Left lung (tissue), 10 donors: ENCODE measurements around the gene FXYD3. TPM values are rescaled to one million over a fixed set of nuclear protein-coding genes. Genes with fewer than 3 reads are reported as not detected.

Experiments
- ATAC-seq: fragments of 200-7000 bp; cut with Tn5 transposase; one replicate; pipeline ENCODE4 v1.9.1; 2020; ENCODE audit warnings: moderate library complexity
- DNase-seq, 4 donors: peaks; one replicate each; pipeline ENCODE4 v3.0.0-alpha.2; 2013 to 2020
- H3K27ac ChIP-seq, 2 donors: fragments of 200-600 bp; sonication (generic) in 1 of 2; one replicate each; pipeline versions ENCODE4 v1.5.0 to v1.8.0; 2020 to 2021
- H3K27me3 ChIP-seq, 2 donors: fragments of 200-600 bp; sonication (generic) in 1 of 2; one replicate each; pipeline versions ENCODE4 v1.5.0 to v1.8.0; 2020 to 2021
- H3K36me3 ChIP-seq, 2 donors: fragments of 200-600 bp; sonication (generic) in 1 of 2; one replicate each; pipeline versions ENCODE4 v1.5.0 to v1.8.0; 2020 to 2021
- H3K4me1 ChIP-seq, 2 donors: fragments of 200-600 bp; one replicate each; pipeline ENCODE4 v1.8.0; 2021
- H3K4me3 ChIP-seq, 2 donors: fragments of 200-600 bp; sonication (generic) in 1 of 2; one replicate each; pipeline versions ENCODE4 v1.5.0 to v1.8.0; 2020 to 2021; ENCODE audit warnings: mild to moderate bottlenecking in 1 of 2
- H3K9me3 ChIP-seq, 2 donors: fragments of 200-600 bp; sonication (generic) in 1 of 2; one replicate each; pipeline versions ENCODE4 v1.5.0 to v1.8.0; 2020 to 2021
- intact Hi-C, 2 donors: fragments of 100-400 bp; cut with DNase I; formaldehyde crosslinking; loops; one replicate each; pipeline versions ENCODE4 v1.11.2 to v1.14.2; 2022
- polyA plus RNA-seq, 6 donors: library from polyadenylated mRNA; unstranded; fragments of 120-200 nt; gene quantifications; one replicate each; pipeline ENCODE4 v1.2.1, GENCODE V29; 2013; ENCODE audit not compliant: insufficient read length in 6 of 6
- total RNA-seq, 2 donors: library from RNA; stranded (reverse); fragmentation: NEBNext Ultra II Directional; extraction: Animal tissue kit (Norgen Biotek cat#: 25700); gene quantifications; one replicate each; pipeline ENCODE4 v1.2.1, GENCODE V29; 2021
- TF ChIP-seq, protein P1 (sequence below), 2 donors: fragments of 200-600 bp; sonication (generic) in 1 of 2; IDR thresholded peaks; one replicate each; pipeline versions ENCODE4 v1.5.0 to v1.8.0; 2021; ENCODE audit warnings: antibody characterized with exemption in 2 of 2
- donor health status: DM: no; HTN: yes; CAD: no.
- donor health status: DM: no; HTN: no; CAD: no.

Gene FXYD3
- total and polyA plus RNA-seq, 8 donors: 17.5 to 207 (median 27.1) TPM

DNA sequence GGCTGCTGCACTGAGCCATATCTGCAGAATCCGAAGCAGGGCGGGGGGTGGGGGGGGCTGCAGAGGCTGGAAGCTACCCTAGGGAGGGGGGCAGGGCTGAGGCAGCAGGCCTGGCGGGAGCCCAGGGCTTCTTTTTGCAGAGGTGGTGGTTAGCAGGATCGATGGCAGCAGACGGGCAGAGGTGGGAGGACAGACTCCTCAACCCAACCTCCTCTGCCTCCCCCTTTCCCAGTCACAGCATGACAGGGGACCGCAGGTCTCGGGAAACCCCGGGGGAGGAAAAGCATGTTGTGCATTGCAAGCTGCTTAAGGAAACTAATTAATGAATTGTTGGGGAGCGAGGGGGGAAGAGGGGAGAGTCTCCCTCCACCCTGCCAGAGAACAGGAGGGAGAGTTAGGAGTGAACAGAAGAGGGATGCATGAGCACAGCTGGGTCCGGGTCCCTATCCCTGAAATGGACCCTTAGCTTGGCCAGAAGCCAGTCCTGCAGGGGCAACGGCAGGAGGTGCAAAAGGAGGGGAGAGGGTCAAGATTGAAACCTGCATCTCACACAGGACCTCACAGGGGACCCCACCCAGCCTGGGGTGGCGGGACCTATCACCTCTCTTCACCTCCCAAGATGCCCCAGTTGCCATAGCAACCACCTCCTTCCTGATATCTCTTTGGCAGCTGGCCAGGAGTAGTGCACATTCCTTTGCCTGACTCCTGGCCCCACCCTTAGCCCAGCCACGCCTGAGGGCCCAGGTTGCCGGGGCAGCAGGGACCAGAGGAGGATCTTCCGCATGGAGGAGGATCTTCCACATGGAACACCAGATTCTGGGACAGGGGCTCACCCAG lies 29.2 kb downstream of the FXYD3 start:
- intact Hi-C loops: no loop called here
- TF ChIP-seq, protein P1, sequence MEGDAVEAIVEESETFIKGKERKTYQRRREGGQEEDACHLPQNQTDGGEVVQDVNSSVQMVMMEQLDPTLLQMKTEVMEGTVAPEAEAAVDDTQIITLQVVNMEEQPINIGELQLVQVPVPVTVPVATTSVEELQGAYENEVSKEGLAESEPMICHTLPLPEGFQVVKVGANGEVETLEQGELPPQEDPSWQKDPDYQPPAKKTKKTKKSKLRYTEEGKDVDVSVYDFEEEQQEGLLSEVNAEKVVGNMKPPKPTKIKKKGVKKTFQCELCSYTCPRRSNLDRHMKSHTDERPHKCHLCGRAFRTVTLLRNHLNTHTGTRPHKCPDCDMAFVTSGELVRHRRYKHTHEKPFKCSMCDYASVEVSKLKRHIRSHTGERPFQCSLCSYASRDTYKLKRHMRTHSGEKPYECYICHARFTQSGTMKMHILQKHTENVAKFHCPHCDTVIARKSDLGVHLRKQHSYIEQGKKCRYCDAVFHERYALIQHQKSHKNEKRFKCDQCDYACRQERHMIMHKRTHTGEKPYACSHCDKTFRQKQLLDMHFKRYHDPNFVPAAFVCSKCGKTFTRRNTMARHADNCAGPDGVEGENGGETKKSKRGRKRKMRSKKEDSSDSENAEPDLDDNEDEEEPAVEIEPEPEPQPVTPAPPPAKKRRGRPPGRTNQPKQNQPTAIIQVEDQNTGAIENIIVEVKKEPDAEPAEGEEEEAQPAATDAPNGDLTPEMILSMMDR (IDR thresholded peaks at IDR 0.05): no peak
- Histone ChIP-seq H3K4me1 (peaks cover 13 to 29% of the 10 kb centered on the region in 2 donors), H3K27me3 (peaks cover 0 to 52% of the 10 kb centered on the region in 2 donors), H3K27ac (no peak overlapping the region), H3K9me3 (no peaks in the 10 kb centered on the region), H3K4me3 (no peak overlapping the region), H3K36me3 (no peaks in the 10 kb centered on the region)
- no peak for DNase-seq
- ATAC-seq: no peak

DNA sequence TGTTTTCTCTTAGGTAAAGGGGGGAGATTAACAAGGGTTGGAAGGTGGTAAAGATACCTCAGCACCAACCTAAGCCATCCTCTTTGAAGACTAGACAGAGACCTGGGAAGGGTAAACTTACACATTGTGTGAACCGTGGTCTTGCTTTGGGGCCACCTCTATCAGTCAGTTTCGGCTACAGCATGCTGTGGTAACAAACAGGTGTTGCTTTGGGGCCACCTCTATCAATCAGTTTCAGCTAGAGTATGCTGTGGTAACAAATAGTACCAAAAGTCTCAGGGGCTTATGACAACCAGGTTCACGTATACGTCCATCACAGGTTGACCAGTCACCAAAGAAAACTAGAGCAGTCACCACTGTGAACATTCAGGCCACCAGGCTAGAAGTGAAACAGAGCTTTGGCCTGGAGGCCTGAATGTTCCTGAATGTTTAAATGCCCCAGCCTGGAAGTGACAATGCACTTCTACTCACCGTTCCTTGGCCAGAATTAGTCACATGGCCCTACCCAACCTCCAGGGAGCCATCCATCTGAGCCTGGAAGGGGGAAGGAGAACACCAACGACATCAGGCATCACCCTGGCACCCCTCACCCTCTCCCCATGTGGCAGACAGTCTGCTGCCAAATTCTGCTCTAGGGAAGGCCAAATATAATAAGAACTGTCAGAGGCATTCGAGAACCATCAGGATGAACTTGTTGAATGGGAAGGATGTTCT lies 31.3 kb downstream of the FXYD3 start:
- H3K9me3 ChIP-seq: no peaks in the 10 kb centered on the region
- no peak for DNase-seq
- H3K4me3 ChIP-seq: no peak overlapping the region
- no peak for ATAC-seq
- H3K4me1 ChIP-seq: peaks cover 7 to 18% of the 10 kb centered on the region in 2 donors
- intact Hi-C loops: no loop called here
- H3K36me3 ChIP-seq: no peaks in the 10 kb centered on the region
- no peak overlapping the region for H3K27ac ChIP-seq
- TF ChIP-seq, protein P1 (IDR thresholded peaks at IDR 0.05): no peak
- peaks cover 0 to 35% of the 10 kb centered on the region in 2 donors for H3K27me3 ChIP-seq

DNA sequence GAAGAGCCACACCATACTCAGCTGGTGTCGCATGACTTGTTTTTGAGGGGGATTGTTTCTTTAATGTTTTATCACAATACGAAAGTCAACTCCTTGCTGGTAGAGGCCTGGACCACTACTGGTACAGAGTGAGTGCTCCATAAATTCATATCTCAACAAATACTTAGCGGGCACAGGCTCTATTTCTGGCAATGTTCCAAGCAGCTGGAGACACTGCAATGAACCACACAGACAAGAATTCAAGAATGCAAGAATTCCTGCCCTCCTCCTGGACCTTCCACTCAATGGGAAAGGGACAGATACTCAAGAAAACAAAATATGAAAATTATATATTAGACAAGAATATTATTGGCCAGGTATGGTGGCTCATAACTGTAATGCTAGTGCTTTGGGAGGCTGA lies 33.8 kb downstream of the FXYD3 start:
- Histone ChIP-seq H3K4me3 (no peak overlapping the region), H3K4me1 (peaks cover 2 to 24% of the 10 kb centered on the region in 2 donors), H3K36me3 (no peaks in the 10 kb centered on the region), H3K9me3 (no peaks in the 10 kb centered on the region), H3K27ac (no peak overlapping the region), H3K27me3 (peaks cover 0 to 18% of the 10 kb centered on the region in 2 donors)
- intact Hi-C loops: no loop called here
- ATAC-seq (no peak), DNase-seq (no peak)
- TF ChIP-seq, protein P1 (IDR thresholded peaks at IDR 0.05): no peak

DNA sequence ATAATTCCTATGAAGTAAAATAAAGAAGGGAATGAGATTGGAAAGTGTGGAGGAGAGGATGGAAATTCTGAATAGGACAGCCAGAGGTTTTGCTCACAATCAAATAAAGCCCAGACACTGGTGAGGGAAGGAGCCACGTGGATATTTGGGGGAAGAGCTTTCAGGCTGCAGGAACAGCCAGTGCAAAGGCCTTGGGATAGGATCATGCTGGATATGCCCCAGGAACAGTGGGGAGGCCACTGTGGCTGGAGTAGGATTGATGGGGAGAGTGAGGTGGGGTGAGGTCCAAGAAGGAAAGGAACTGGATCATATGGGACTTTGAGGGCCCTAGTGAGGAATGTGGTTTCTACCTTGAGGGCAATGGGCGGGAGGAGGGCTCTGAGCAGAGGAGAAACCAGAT lies 34.8 kb downstream of the FXYD3 start:
- intact Hi-C loops: no loop called here
- Histone ChIP-seq H3K36me3 (no peaks in the 10 kb centered on the region), H3K27me3 (peaks cover 0 to 8% of the 10 kb centered on the region in 2 donors), H3K4me3 (no peak overlapping the region), H3K9me3 (no peaks in the 10 kb centered on the region), H3K27ac (no peak overlapping the region), H3K4me1 (peaks cover 4 to 29% of the 10 kb centered on the region in 2 donors)
- TF ChIP-seq, protein P1 (IDR thresholded peaks at IDR 0.05): no peak
- ATAC-seq (no peak), DNase-seq (no peak)
